GM19455 (cell line): Measurements from ENCODE around the gene GANC.
"Not testable (repeated sequence)": the region's sequence is repeated elsewhere in the genome, so short reads cannot be mapped to it uniquely, and the experiment has no call there.

Experiments used
- ATAC-seq: cut with Tn5 transposase; IDR thresholded peaks from one replicate; pipeline ENCODE4 v1.9.1; 2021; ENCODE audit not compliant: unreplicated experiment

Gene GANC

DNA sequence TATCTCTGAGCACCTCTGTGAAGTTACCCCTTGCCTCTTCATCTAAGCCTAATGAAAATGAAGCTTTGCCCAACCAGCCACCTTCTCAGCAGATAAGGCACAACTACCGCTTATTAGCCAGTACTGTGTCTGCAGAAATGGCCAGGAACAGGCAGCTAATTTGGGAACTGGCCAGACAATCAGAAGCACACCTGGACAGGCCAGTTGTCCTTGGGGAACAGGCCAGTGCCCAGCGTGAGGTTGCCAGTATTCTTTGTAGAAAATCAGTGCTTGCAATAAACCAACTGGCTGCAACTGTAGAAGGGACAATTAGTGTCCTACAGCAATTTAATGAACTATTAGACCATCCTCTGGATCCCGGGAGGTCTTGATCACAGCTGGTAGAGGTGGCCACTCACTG lies 10.7 kb downstream of the GANC start:
- ATAC-seq: no peak

DNA sequence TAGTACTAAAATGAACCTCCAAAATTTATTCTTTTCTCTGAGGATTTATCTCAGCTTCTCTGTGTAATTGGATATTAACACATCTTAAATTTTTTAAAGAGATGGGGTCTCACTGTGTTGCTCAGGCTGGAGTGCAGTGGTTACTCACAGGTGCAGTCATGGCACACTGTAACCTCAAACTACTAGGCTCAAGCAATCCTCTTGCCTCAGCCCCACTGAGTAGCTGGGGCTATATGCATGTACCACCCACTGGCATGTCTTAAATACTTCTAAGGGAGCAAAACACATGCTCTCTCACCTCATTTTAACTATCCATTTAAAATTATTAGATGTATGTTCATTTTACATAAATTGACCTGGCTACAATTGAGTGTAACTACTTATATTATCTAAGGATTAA lies 11.6 kb downstream of the GANC start:
- ATAC-seq: no peak

DNA sequence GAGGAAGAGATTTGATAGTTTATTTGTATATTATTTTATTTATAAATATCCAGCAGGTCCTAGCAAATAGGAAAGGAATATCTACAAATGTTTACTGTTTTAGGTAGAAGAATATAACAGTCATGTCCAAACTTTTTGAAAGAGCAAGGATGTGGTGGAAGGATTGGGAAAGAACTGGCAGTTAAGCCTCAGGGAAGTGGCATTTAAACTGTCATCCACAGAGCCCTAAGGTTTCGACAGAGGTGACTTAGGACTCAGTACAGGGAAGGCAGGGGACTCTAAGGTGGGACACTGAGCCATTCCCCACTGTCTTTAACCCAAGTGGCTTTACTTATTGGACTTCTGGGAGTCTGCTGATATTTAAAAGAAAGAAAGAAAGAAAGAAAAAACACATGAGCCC lies 12.0 kb downstream of the GANC start:
- no peak for ATAC-seq

DNA sequence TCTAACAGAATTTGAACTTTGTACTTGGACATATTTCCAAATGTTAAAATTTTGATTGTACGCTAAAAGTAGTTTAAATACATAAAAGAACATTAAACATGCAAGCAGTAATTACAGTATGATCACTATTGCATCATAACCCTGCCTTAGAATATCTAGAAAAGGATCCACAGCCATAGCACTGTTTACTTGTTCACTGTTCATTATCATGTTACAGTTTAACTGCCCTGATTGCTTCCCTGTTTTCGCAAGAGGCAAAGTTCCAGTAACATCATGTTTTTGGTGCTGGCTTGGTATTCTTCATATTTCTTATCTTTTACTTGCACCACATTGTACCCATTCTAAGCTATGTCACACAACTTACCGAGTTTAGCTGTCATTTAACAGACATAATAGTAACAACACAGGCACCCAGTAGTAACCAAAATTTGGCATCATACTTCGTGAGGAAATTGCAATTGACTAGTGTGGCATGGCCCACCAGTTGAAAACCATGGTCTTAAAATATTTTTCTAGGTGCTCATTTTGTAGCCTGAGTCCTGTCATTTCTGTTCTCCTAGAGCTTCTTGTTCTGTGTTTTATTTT lies 13.5 kb downstream of the GANC start:
- ATAC-seq: no peak

DNA sequence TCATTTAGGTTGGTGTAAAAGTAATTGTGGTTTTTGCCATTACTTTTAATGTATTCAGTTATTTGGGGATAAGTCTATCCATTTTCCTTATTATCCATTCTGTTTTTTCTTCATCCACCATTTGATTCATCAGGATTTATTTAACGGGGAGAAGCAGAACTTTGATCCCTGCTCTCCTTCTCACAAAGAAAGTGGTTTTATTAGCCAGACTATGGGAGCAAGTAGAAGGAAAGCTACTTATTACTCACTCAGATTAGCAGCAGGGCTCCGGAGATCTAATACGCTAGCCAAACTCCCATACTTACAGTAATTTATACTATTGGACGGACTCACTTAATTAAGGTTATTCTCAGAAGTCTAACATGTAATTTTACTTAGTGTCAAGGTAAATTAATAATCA lies 14.9 kb downstream of the GANC start:
- no peak for ATAC-seq

DNA sequence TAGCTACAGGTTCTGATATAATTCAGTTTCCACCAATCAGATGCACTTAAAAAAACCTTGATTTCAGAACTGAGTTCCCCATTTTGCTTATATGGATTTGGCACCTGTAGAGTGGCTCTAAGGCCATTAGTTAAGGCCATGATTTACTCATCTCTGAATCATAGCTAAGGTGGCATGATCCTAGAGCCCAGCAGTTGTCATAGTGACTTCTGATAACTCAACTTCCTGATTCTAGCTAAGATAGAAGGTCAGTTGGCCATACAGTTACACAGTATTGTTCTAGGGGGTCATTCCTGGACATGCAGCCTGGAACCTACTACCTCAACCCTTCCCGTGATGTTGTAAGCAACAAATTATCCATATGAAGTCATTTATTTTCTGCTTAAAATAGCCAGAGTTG lies 16.2 kb downstream of the GANC start:
- ATAC-seq: no peak

DNA sequence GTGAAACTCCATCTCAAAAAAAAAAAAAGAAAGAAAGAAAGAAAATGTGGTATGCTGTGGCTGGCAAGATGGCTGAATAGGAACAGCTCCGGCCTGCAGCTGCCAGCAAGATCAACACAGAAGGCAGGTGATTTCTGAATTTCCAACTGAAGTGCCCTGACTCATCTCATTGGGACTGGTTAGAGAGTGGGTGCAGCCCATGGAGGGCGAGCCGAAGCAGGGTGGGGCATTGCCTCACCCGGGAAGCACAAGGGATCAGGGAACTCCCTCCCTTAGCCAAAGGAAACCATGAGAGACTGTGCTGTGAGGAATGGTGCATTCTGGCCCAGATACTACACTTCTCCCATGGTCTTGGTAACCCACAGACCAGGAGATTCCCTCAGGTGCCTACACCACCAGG lies 28.0 kb downstream of the GANC start:
- not testable (repeated sequence) for ATAC-seq

DNA sequence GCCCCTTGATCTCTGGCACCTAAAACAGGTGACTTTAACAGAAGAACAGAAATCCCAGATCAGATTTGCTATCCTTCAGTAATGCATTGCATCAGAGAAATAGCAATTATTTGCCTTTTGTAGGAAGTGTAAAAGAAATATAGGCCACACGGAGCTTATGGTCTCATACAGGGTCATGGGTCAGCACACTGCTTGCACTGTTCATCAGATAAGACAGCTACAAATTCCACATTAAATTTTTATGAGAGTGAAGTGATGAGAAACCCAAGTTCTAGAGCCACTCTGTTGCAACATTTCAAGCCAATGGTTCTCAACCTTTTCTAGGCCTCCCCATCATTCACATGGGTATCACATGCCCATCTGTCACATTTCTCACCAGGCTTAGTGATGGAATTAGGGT lies 33.7 kb downstream of the GANC start:
- no peak for ATAC-seq

DNA sequence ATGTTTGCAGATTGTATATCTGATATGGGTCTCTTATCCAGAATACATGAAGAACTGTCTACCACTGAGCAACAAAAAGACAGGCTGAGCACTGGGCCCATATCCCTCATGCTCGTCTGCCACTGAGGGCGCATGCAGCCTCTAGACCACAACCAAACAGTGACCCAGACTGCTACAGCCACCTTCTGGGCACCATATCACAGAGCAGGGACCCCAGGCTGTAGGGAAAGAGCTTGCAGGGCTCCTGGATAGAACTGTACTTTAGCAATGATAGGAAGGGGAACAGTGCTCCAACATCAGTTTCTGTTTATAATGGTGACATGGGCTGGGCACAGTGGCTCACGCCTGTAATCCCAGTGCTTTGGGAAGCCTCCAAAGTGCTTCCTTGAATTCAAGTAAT lies 40.5 kb downstream of the GANC start:
- no peak for ATAC-seq

DNA sequence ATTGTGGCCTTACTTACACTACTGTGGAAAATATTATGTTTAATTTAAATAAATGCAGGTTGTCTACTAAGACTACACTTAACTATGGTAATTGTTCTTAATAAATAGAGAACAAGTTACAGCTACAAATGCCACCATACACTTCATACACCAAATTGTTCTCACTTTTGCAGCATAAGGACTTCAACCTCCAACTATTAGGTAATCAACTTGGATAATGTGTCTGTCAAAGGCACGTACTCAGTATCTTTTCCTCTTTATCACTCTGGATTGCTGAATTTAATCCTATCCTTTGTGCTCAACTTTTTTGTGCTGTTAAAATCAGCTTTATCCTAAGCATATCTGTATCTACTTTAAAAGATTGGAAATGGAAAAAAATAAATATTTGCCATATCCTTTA lies 41.8 kb downstream of the GANC start:
- ATAC-seq: no peak

DNA sequence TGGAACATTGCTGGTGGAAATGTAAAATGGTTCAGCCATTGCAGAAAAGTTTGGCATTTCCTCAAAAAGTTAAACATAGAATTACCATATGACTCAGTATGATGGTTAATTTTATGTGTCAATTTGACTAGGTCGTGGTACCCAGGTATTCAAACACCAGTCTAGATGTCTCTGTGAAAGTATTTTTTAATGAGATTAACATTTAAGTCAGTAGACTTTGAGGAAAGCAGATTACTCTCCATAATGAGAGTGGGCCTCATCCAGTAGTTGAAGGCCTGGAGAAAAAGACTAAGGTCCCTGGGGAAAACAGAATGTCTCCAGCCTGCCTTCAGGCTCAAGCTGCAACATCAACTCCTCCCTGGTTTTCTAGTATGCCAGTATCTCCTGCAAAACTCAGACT lies 42.5 kb downstream of the GANC start:
- no peak for ATAC-seq

DNA sequence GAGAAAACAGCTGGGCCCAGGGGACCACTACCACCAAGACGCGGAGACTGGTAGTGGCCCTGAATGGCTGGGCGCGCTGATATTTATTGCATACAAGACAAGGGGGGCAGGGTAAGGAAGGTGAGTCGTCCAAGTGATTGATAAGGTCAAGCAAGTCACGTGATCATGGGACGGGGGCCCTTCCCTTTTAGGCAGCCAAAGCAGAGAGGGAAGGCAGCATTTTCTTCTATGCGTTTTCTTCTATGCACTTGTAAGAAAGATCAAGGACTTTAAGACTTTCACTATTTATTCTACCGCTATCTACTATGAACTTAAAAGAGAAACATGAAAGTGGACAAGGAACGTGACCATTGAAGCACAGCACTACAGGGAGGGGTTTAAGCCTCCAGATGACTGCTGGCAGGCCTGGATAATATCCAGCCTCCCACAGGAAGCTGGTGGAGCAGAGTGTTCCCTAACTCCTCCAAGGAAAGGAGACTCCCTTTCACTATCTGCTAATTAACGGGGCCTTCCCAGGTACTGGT lies 43.3 kb downstream of the GANC start:
- ATAC-seq: not testable (repeated sequence)

DNA sequence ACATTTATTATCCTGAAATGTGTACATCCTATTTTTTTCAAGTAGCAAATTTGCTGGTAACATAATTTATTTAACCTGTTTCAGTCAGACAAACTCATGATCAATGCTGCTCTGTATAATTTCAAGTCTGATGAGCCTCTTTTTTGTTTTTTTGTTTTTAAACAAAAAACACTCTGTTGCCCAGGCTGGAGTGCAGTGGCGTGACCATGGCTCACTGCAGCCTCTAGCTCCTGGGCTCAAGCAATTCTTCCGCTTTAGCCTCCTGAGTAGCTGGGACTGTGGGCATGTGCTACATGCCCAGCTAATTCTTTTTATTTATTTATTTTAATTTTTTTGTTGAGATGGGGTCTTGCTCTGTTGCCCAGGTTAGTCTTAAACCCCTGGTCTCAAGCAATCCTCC lies 46.2 kb downstream of the GANC start:
- no peak for ATAC-seq

DNA sequence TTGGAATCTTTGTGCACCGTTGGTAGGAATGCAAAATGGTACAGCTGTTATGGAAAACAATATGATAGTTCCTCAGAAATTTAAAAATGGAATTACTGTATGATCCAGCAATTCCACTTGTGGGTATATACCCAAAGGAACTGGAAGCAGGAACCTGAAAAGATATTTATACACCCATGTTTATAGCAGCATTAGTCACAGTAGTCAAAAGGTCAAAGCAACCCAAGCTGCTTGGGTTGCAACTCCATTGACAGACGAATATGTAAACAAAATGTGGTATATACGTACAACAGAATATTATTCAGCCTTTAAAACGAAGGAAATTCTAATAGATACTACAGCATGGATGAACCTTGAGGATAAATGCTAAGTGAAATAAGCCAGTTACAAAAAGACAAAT lies 51.3 kb downstream of the GANC start:
- ATAC-seq: no peak

DNA sequence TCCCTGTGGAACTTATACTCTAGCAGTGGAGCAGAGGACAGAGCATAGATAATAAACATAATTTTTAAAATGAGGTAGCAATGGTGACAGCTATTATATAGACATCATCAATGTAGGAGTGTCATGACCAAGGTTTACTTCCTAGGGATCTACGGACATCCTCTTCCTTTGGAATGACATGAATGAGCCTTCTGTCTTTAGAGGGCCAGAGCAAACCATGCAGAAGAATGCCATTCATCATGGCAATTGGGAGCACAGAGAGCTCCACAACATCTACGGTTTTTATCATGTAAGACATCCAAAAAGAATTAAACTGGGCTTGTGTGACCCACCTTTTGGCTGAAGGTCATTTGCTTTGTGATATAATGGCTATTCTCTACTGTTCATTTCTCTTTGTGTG lies 56.2 kb downstream of the GANC start:
- no peak for ATAC-seq

DNA sequence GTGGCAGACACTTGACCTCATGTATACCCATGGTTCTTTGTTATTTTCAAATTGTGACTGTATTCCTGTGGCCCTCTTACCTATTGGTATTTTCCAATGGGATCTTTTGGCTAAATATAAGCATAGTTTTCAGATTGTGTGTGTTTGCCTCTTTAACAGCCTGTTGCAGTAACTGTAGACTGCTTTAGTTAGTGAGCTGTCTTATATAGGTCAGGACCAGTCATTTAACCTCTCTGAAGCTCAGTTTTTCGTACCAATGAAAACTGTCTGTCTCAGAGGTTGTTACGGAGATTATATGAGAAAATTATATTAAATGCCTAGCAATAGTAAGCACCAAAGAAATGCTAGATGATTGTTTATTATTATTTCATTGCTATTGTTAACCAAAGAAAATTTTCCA lies 57.0 kb downstream of the GANC start:
- ATAC-seq: no peak

DNA sequence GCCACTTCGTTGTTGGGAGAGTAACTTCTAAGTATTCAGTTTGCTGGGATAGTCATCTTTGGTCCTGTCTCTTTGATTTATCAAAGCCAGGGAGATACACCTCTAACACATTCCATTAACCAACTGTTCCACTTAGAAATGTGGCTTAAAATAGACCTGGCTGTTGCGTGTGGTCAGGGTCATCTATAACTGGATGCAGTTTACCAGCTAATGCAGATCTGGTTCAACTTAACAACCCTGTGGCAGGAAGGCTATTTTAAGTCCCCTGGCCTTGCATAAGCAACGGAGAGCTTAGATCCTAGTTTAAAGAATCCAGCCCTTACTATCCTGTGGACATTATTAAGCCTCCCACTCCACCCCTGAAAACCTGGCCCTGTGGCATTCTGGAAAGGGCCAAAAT lies 58.2 kb downstream of the GANC start:
- no peak for ATAC-seq

DNA sequence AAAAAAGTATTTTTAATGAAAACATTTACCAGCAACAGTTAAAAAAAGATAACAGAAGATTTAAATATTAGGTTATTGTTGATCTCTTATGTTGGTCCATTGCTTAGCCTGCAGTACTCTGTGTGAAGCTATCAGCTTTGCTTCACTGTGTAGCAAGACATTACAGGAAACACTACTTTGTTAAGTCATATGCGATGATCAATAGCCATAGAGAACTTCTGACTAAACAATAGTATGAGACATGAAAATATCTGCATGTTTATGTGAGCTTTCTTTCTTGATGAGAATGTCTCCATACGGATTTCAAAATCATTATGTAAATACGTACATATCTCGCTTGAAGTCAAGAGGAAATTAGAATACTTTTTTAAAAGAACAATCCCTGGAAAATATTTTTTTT lies 59.3 kb downstream of the GANC start:
- ATAC-seq: no peak

DNA sequence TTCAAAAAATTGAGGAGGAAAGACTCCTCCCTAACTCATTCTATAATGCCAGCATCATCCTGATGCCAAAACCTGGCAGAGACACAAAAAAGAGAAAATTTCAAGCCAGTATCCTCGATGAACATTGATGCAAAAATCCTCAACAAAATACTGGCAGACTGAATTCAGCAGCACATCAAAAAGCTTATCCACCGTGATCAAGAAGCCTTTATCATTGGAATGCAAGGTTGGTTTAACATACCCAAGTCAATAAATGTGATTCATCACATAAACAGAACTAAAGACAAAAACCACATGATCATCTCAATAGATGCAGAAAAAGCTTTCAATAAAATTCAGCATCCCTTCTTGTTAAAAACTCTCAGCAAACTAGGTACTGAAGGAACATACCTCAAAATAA lies 62.1 kb downstream of the GANC start:
- no peak for ATAC-seq

DNA sequence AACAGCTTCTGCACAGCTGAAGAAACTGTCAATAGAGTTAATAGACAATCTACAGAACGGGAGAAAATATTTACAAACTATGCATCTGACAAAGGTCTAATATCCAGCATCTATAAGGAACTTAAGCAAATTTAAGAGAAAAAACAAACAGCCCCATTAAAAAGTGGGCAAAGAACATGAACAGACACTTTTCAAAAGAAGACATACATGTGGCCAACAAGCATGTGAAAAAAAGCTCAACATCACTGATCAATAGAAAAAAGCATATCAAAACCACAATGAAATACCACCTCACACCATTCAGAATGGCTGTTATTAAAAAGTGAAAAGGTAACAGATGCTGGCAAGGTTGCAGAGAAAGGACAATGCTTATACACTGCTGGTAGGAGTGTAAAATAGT lies 63.6 kb downstream of the GANC start:
- ATAC-seq: not testable (repeated sequence)

DNA sequence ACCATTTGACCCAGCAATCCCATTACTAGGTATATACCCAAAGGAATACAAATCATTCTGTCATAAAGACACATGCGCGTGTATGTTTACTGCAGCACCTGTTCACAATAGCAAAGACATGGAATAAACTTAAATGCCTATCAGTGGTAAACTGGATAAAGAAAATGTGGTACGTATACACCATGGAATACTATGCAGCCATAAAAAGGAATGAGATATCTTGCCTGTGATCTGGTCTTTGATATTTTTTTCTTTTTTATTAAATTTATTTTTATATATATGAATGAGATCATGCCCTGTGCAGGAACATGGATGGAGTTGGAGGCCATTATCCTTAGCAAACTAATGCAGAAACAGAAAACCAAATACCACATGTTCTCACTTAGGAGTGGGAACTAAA lies 64.1 kb downstream of the GANC start:
- not testable (repeated sequence) for ATAC-seq

DNA sequence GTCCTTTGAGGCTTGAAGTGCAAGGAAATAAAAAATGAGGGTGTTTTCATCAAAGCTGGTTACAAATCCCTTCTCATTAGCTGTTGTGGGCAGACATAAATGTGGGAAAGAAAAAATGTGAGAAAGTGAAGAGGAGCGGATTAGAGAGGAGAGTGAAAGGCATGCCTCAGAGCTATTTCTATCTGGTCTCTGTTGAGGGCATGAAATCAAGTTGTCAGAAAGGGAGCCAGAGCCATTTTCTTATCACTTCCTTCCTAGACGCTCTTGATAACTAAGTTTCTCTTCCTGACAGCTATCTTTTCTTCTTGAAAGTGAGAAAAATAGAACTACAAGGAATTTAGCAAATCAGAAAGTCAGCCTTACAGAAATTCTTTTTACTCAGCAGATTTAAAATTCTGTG lies 65.5 kb downstream of the GANC start:
- ATAC-seq: no peak

DNA sequence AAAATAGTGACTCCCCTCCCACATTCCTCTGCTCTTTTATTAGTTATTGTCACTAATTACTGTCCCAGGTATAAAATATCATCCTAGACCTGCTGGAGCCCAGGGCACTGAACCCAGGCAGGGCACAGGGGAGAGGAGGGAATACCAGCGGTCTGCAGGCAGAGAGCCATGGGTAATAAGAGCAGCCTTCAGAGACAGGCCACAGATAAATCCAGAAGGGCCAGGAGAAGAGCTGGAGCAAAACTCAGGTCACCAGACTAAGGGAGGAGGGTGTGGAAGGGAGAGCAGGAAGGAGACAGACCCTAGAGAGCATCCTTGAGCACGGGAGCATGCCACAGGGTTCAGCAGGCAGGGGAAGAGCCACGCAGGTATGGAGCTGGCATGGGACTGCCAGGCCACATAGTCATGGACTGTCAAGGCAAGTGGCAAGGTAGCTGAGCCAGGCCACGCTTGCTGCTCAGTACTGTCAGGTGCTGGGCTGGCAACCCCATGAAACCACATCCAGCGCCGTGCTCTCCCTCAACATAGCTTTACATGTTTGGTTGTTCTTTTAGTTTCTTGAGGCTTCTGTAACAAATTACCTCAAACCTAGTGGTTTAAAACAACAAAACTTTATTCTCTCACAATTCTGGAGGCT lies 70.7 kb downstream of the GANC start:
- ATAC-seq: no peak
